WI38 (cell line): ENCODE results near the gene MID2.

Experiments
- H3K4me3 ChIP-seq: 2 replicates; pipeline ENCODE4 v1.5.1; 2011; ENCODE audit warnings: low read depth, mild to moderate bottlenecking, control low read depth, low read length
- TF ChIP-seq, protein P1 (sequence below): IDR thresholded peaks from 2 replicates; pipeline ENCODE4 v1.5.1; 2012; ENCODE audit warnings: low read depth, mild to moderate bottlenecking, control low read depth, low read length

MID2 gene

DNA sequence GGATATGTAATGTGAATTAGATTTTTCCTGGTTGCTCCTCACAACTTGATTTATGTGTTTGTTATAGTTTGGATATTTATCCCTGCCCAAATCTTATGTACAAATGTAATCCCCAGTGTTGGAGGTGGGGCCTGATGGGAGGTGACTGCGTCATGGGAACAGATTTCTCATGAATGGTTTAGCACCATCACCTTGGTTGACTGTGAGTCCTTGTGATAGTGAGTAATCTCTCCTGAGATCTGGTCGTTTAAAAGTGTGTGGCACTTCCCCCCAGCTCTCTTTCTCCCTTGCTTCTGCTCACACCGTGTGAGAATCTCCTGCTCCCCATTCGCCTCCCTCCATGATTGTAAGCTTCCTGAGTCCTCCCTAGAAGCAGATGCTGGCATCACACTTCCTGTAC is 2.2 kb downstream of the MID2 start:
- H3K4me3 ChIP-seq, result no peak overlapping the region
- TF ChIP-seq, protein P1, sequence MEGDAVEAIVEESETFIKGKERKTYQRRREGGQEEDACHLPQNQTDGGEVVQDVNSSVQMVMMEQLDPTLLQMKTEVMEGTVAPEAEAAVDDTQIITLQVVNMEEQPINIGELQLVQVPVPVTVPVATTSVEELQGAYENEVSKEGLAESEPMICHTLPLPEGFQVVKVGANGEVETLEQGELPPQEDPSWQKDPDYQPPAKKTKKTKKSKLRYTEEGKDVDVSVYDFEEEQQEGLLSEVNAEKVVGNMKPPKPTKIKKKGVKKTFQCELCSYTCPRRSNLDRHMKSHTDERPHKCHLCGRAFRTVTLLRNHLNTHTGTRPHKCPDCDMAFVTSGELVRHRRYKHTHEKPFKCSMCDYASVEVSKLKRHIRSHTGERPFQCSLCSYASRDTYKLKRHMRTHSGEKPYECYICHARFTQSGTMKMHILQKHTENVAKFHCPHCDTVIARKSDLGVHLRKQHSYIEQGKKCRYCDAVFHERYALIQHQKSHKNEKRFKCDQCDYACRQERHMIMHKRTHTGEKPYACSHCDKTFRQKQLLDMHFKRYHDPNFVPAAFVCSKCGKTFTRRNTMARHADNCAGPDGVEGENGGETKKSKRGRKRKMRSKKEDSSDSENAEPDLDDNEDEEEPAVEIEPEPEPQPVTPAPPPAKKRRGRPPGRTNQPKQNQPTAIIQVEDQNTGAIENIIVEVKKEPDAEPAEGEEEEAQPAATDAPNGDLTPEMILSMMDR, result no peak

- H3K4me3 ChIP-seq, result no peak overlapping the region
- TF ChIP-seq, protein P1, result no peak
Measured at GRCh38 chrX:107829878-107830277, 4.2 kb downstream of the MID2 start.

GRCh38 chrX:107831071-107831730 is 5.5 kb downstream of the MID2 start:
- TF ChIP-seq, protein P1, result no peak
- no peak overlapping the region for H3K4me3 ChIP-seq

DNA sequence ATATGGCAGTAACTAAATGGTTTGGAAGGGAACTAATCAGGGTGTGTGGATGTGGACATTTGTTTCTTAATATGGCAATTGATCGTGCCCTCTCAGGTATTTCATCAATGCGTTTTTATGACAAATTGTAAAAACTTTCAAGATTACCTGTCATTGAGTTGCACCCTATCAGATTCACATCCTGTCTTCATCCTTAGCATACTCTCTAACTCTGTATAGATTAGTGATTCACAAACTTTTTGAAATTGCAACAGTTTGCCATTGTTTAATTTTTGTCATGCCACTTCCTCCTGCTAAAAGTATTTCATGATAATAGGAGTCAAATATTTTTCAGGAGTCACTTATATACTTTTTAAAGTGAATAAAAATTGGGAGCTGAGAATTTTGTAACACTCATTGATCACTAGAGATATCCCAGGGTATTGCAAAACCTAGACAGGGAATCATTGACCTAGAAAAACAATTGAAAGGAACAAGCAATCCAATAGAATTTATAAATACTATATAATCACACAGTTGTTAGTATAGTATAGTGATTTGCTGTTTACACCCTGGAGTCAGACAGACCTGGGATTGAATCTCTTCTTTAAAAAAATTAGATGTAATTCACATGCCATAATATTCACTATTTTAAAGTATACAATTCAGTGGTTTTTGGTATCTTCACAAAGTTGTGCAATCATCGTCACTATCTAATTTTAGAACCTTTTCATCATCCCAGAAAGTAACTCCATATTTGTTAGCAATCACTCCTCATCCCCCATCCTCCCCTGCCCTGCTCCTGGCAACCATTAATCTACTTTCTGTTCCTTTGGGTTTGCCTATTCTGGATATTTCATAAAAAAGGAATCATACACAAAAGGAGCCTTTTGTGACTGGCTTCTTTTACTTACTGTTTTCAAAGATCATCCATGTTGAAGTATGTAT is 8.9 kb downstream of the MID2 start:
- no peak overlapping the region for H3K4me3 ChIP-seq
- TF ChIP-seq, protein P1, result no peak

- H3K4me3 ChIP-seq, result no peak overlapping the region
- TF ChIP-seq, protein P1, result no peak
Measured at GRCh38 chrX:107836958-107837357, 11.3 kb downstream of the MID2 start.

- TF ChIP-seq, protein P1, result no peak
- H3K4me3 ChIP-seq, result no peak overlapping the region
Measured at GRCh38 chrX:107840971-107841370, 15.3 kb downstream of the MID2 start.
